Testis (tissue), 2 donors: ENCODE results near the gene GREB1.

Experiments
- CTCF ChIP-seq, 3 experiments: fragments of 450-650 bp in 2 of 3; fragments of 200-600 bp in 1 of 3; sonication (generic) in 1 of 3; IDR thresholded peaks; one replicate each; pipeline ENCODE4 v1.5.1; 2016 to 2019; ENCODE audit warnings: antibody characterized with exemption in 3 of 3, mild to moderate bottlenecking in 2 of 3, moderate library complexity in 1 of 3
- POLR2A ChIP-seq: fragments of 450-650 bp; IDR thresholded peaks from one replicate; pipeline ENCODE4 v1.6.1; 2017; ENCODE audit warnings: antibody characterized with exemption, mild to moderate bottlenecking, moderate library complexity

DNA sequence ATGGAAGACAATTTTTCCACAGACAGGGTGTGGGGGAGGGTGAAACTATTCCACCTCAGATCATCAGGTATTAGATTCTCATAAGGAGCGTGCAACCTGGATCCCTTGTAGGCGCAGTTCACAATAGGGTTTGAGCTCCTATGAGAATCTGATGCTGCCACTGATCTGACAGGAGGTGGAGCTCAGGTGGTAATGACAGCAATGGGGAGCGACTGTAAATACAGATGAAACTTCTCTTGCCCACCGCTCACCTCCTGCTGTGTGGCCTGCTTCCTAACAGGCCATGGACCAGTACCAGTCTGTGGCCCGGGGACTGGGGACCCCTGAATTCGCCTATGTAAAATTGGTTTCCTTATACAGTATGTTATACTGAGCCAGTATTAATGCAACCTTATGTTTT, 40.6 kb upstream of the GREB1 start:
- TF ChIP-seq CTCF (IDR thresholded peaks at IDR 0.05) (no peak), POLR2A (no peak)
